CD14-positive monocyte (primary cell): Measurements from ENCODE around the gene IL36A. TPM values are rescaled to one million over a fixed set of nuclear protein-coding genes. Genes with fewer than 3 reads are reported as not detected.

ENCODE experiments used
- DNase-seq, 3 donors: peaks; one replicate each; pipeline ENCODE4 v3.0.0-alpha.2; 2011 to 2022
- H2AFZ ChIP-seq: 2 replicates; pipeline ENCODE4 v1.6.0; 2012; ENCODE audit warnings: mild to moderate bottlenecking, low read depth, low read length, inconsistent platforms; ENCODE audit not compliant: insufficient read depth, poor library complexity, severe bottlenecking
- H3K27ac ChIP-seq, 2 donors: 1 replicate in 1 of 2; 2 replicates in 1 of 2; pipeline ENCODE4 v1.5.1; 2012 to 2013; ENCODE audit warnings: low read length in 2 of 2, control low read depth in 1 of 2, inconsistent platforms in 1 of 2, low read depth in 1 of 2, mild to moderate bottlenecking in 1 of 2
- H3K27me3 ChIP-seq, 2 donors: one replicate each; pipeline versions ENCODE4 v1.6.0 to v1.6.1; 2011 to 2013; ENCODE audit warnings: low read length in 2 of 2; ENCODE audit not compliant: control insufficient read depth in 2 of 2, insufficient read depth in 2 of 2
- H3K36me3 ChIP-seq, 2 donors: replicated peaks in 1 of 2; 1 replicate in 1 of 2; 2 replicates in 1 of 2; pipeline versions ENCODE4 v1.5.1 to v1.6.1; 2012 to 2013; ENCODE audit warnings: low read length in 2 of 2, control low read depth in 1 of 2, inconsistent platforms in 1 of 2, mild to moderate bottlenecking in 1 of 2; ENCODE audit not compliant: insufficient read depth in 2 of 2, control insufficient read depth in 1 of 2
- H3K4me1 ChIP-seq, 2 donors: 1 replicate in 1 of 2; 2 replicates in 1 of 2; pipeline versions ENCODE4 v1.5.1 to v1.6.1; 2012 to 2013; ENCODE audit warnings: low read length in 2 of 2, control low read depth in 1 of 2, inconsistent platforms in 1 of 2, mild to moderate bottlenecking in 1 of 2, moderate library complexity in 1 of 2; ENCODE audit not compliant: insufficient read depth in 2 of 2, control insufficient read depth in 1 of 2
- H3K4me2 ChIP-seq: replicated peaks from 2 replicates; pipeline ENCODE3; 2012; ENCODE audit warnings: low read length, moderate library complexity, mild to moderate bottlenecking; ENCODE audit not compliant: poor library complexity, severe bottlenecking; ENCODE audit errors: extremely low read depth
- H3K4me3 ChIP-seq, 3 experiments: fragments of 200-600 bp in 1 of 3; sonication (generic) in 1 of 3; replicated peaks in 1 of 3; 1 replicate in 2 of 3; 2 replicates in 1 of 3; pipeline ENCODE4 v1.5.1; 2011 to 2013; ENCODE audit warnings: low read length in 3 of 3, mild to moderate bottlenecking in 3 of 3, control low read depth in 2 of 3, low read depth in 2 of 3, inconsistent platforms in 1 of 3, moderate library complexity in 1 of 3
- H3K79me2 ChIP-seq: 2 replicates; pipeline ENCODE4 v1.6.0; 2012; ENCODE audit warnings: mild to moderate bottlenecking, control low read depth, inconsistent platforms, low read length, moderate library complexity; ENCODE audit not compliant: insufficient read depth
- H3K9ac ChIP-seq: 2 replicates; pipeline ENCODE4 v1.6.0; 2017; ENCODE audit warnings: low read length, mild to moderate bottlenecking; ENCODE audit not compliant: insufficient read depth, poor library complexity, severe bottlenecking
- H3K9me3 ChIP-seq, 2 donors: replicated peaks in 1 of 2; 1 replicate in 1 of 2; 2 replicates in 1 of 2; pipeline versions ENCODE4 v1.5.1 to v1.6.1; 2012 to 2013; ENCODE audit warnings: low read length in 2 of 2, control low read depth in 1 of 2; ENCODE audit not compliant: control insufficient read depth in 1 of 2, insufficient read depth in 1 of 2
- H4K20me1 ChIP-seq: 2 replicates; pipeline ENCODE4 v1.6.0; 2012; ENCODE audit warnings: mild to moderate bottlenecking, low read length, control low read depth, moderate library complexity; ENCODE audit not compliant: insufficient read depth
- H3K27ac Mint-ChIP-seq, 7 donors: one replicate each; pipeline ENCODE4 v1.8.0; 2020; ENCODE audit warnings: mild to moderate bottlenecking in 7 of 7, mixed read lengths in 7 of 7, moderate library complexity in 6 of 7, inconsistent platforms in 2 of 7
- H3K27me3 Mint-ChIP-seq, 3 donors: one replicate each; pipeline ENCODE4 v1.8.0; 2021 to 2022; ENCODE audit warnings: low read depth in 3 of 3, mild to moderate bottlenecking in 3 of 3, mixed read lengths in 3 of 3, moderate library complexity in 3 of 3, inconsistent platforms in 1 of 3
- H3K36me3 Mint-ChIP-seq, 2 donors: one replicate each; pipeline ENCODE4 v1.8.0; 2020; ENCODE audit warnings: mixed read lengths in 2 of 2, inconsistent platforms in 1 of 2, mild to moderate bottlenecking in 1 of 2
- H3K4me1 Mint-ChIP-seq: one replicate; pipeline ENCODE4 v1.8.0; 2020; ENCODE audit warnings: mild to moderate bottlenecking, mixed read lengths
- H3K4me3 Mint-ChIP-seq, 2 donors: one replicate each; pipeline ENCODE4 v1.8.0; 2020; ENCODE audit warnings: mild to moderate bottlenecking in 2 of 2, mixed read lengths in 2 of 2, moderate library complexity in 1 of 2
- H3K9me3 Mint-ChIP-seq, 7 donors: one replicate each; pipeline ENCODE4 v1.8.0; 2020 to 2022; ENCODE audit warnings: mixed read lengths in 7 of 7, mild to moderate bottlenecking in 6 of 7, moderate library complexity in 6 of 7, inconsistent platforms in 2 of 7
- CTCF ChIP-seq: fragments of 200-600 bp; IDR thresholded peaks from one replicate; pipeline ENCODE4 v1.8.0; 2022; ENCODE audit warnings: antibody characterized with exemption, mild to moderate bottlenecking
- WGBS: methylation state at CpG from one replicate; pipeline ENCODE4 v1.1.5; 2013; ENCODE audit warnings: missing lambda C conversion rate; ENCODE audit not compliant: insufficient coverage; 5-methylcytosine and 5-hydroxymethylcytosine counted together
- intact Hi-C, 2 donors: fragments of 100-400 bp; cut with micrococcal nuclease; formaldehyde crosslinking; loops; one replicate each; pipeline versions ENCODE4 v1.15.0 to v1.15.1; 2023
- polyA plus RNA-seq, 3 donors: library from polyadenylated mRNA; depleted of rRNA in 1 of 3; unstranded in 2 of 3; stranded (reverse) in 1 of 3; fragments of 300-500 nt in 2 of 3; fragments of >200 nt in 1 of 3; fragmentation: Illumina TruSeq in 2 of 3; gene quantifications; 1 replicate in 2 of 3; 2 replicates in 1 of 3; pipeline ENCODE4 v1.2.3, GENCODE V29; 2012 to 2021

The IL36A gene
- polyA plus RNA-seq, 3 donors = not detected

GRCh38 chr2:113038291-113038690 is 33.0 kb downstream of the IL36A start:
- H3K4me3 Mint-ChIP-seq = no peak overlapping the region
- peaks cover 0 to 10% of the 10 kb centered on the region in 2 donors for H3K4me1 ChIP-seq
- H3K27me3 Mint-ChIP-seq = peaks cover 3 to 13% (median 7%) of the 10 kb centered on the region in 3 donors

GRCh38 chr2:113039158-113039557 is 33.9 kb downstream of the IL36A start:
- Histone ChIP-seq H3K79me2 (no peaks in the 10 kb centered on the region), H3K4me2 (no peak overlapping the region), H3K4me1 (peaks cover 0 to 10% of the 10 kb centered on the region in 2 donors), H3K36me3 (no peaks in the 10 kb centered on the region), H4K20me1 (no peaks in the 10 kb centered on the region), H3K27me3 (no peaks in the 10 kb centered on the region), H3K9me3 (no peaks in the 10 kb centered on the region), H3K4me3 (no peak overlapping the region), H3K9ac (no peak overlapping the region), H2AFZ (no peak overlapping the region), H3K27ac (no peak overlapping the region)
- H3K9me3 Mint-ChIP-seq = peaks cover 0 to 5% (median 2%) of the 10 kb centered on the region in 7 donors
- peaks cover under 1 to 11% (median 9%) of the 10 kb centered on the region in 3 donors for H3K27me3 Mint-ChIP-seq
- no peak overlapping the region for H3K4me3 Mint-ChIP-seq
- TF ChIP-seq CTCF = no peak
- H3K4me1 Mint-ChIP-seq = peaks cover 13% of the 10 kb centered on the region
- no peaks in the 10 kb centered on the region for H3K36me3 Mint-ChIP-seq
- intact Hi-C loops = no loop called here
- peak overlapping the region in 1 of 7 donors; percentile 10 for H3K27ac Mint-ChIP-seq
- WGBS = no CpG with 5 or more reads among the region's 2 CpGs
- no peak for DNase-seq

More at GRCh38 chr2:113038291-113038690, 33.0 kb downstream of the IL36A start:
- no peak overlapping the region for H3K4me3 ChIP-seq
- Mint-ChIP-seq H3K4me1 (peaks cover 13% of the 10 kb centered on the region), H3K9me3 (peaks cover 0 to 5% (median 0%) of the 10 kb centered on the region in 7 donors), H3K27ac (no peak overlapping the region), H3K36me3 (no peaks in the 10 kb centered on the region)
- no peak overlapping the region for H3K9ac ChIP-seq
- no peaks in the 10 kb centered on the region for H3K79me2 ChIP-seq
- intact Hi-C loops = no loop called here
- H3K9me3 ChIP-seq = no peaks in the 10 kb centered on the region
- H3K27ac ChIP-seq = no peak overlapping the region
- WGBS = 80% methylated on average over 2 of the region's 3 CpGs
- no peak for TF ChIP-seq CTCF
- H2AFZ ChIP-seq = no peak overlapping the region
- H3K27me3 ChIP-seq = no peaks in the 10 kb centered on the region
- H3K36me3 ChIP-seq = no peaks in the 10 kb centered on the region
- no peak for DNase-seq
- no peaks in the 10 kb centered on the region for H4K20me1 ChIP-seq
- H3K4me2 ChIP-seq = no peak overlapping the region
